ENCODE data around the gene TMEM272.
A peak's percentile ranks its signal among the peaks of the same experiment; 100 is the strongest.

TMEM272 gene

GRCh38 chr13:51844862-51845573 lies at the start of gene TMEM272:
TSS of gene TMEM272 (minus strand) at chr13:51845177. CDS start at chr13:51838530, 6,647 bp downstream.
- DNase-seq (ENCODE audit: low read depth) = peak; percentile 40

- peak; percentile 22 for DNase-seq (ENCODE audit: low read depth)
These were observed 49.3 kb upstream of the TMEM272 start for GRCh38 chr13:51894239-51894638.

- no peak for DNase-seq (ENCODE audit: low read depth)
These were observed 47.7 kb upstream of the TMEM272 start for GRCh38 chr13:51892657-51893056.

- no peak for DNase-seq (ENCODE audit: low read depth)
These were observed 42.5 kb upstream of the TMEM272 start for GRCh38 chr13:51887468-51887867.

- DNase-seq (ENCODE audit: low read depth) = no peak
These were observed 40.7 kb upstream of the TMEM272 start for GRCh38 chr13:51885651-51886050.

- DNase-seq (ENCODE audit: low read depth) = no peak
These were observed 38.2 kb upstream of the TMEM272 start for GRCh38 chr13:51883226-51883600.

- DNase-seq (ENCODE audit: low read depth) = no peak
These were observed 37.7 kb upstream of the TMEM272 start for GRCh38 chr13:51882570-51883225.

GRCh38 chr13:51881296-51881695 lies 36.3 kb upstream of the TMEM272 start:
- no peak for DNase-seq (ENCODE audit: low read depth)

- no peak for DNase-seq (ENCODE audit: low read depth)
These were observed 34.2 kb upstream of the TMEM272 start for GRCh38 chr13:51879133-51879532.

GRCh38 chr13:51874651-51875050 lies 29.7 kb upstream of the TMEM272 start:
- no peak for DNase-seq (ENCODE audit: low read depth)

- DNase-seq (ENCODE audit: low read depth) = peak; percentile 29
These were observed 28.9 kb upstream of the TMEM272 start for GRCh38 chr13:51873837-51874236.

- DNase-seq (ENCODE audit: low read depth) = no peak
These were observed 28.3 kb upstream of the TMEM272 start for GRCh38 chr13:51873117-51873798.

GRCh38 chr13:51870616-51871015 lies 25.6 kb upstream of the TMEM272 start:
- no peak for DNase-seq (ENCODE audit: low read depth)

- no peak for DNase-seq (ENCODE audit: low read depth)
These were observed 24.9 kb upstream of the TMEM272 start for GRCh38 chr13:51869916-51870315.

GRCh38 chr13:51867062-51867461 lies 22.1 kb upstream of the TMEM272 start:
- no peak for DNase-seq (ENCODE audit: low read depth)

GRCh38 chr13:51865838-51866237 lies 20.9 kb upstream of the TMEM272 start:
- DNase-seq (ENCODE audit: low read depth) = no peak

- no peak for DNase-seq (ENCODE audit: low read depth)
These were observed 18.0 kb upstream of the TMEM272 start for GRCh38 chr13:51862957-51863356.

GRCh38 chr13:51861723-51862300 lies 16.8 kb upstream of the TMEM272 start, which contains the start of gene CCDC70:
TSS of gene CCDC70 (plus strand) at chr13:51861969. CDS start at chr13:51865412, 3,443 bp downstream.
- peak; percentile 18 for DNase-seq (ENCODE audit: low read depth)

GRCh38 chr13:51858433-51859247 lies 13.7 kb upstream of the TMEM272 start:
- DNase-seq (ENCODE audit: low read depth) = peak; percentile 50

GRCh38 chr13:51856998-51857397 lies 12.0 kb upstream of the TMEM272 start:
- no peak for DNase-seq (ENCODE audit: low read depth)

- DNase-seq (ENCODE audit: low read depth) = no peak
These were observed 11.2 kb upstream of the TMEM272 start for GRCh38 chr13:51856027-51856736.
